ENCODE data around the gene FAM78A.

FAM78A gene

GRCh38 chr9:131309530-131310276 is 33.4 kb upstream of the FAM78A start:
- no peak overlapping the region for H3K4me3 ChIP-seq (ENCODE audit: low read length, poor library complexity, severe bottlenecking)
- TF ChIP-seq EZH2phosphoT487 (IDR thresholded peaks at IDR 0.05; ENCODE audit: borderline replicate concordance), result no peak
- H4K20me1 ChIP-seq (ENCODE audit: insufficient read depth, low read length, poor library complexity, severe bottlenecking), result no peaks in the 10 kb centered on the region
- no peaks in the 10 kb centered on the region for H3K27me3 ChIP-seq (ENCODE audit: insufficient read depth, low read length, poor library complexity, severe bottlenecking)
- no peak overlapping the region for H2AFZ ChIP-seq (ENCODE audit: low read length)
- H3K9ac ChIP-seq (ENCODE audit: low read depth, low read length, poor library complexity, severe bottlenecking), result no peak overlapping the region
- H3K4me2 ChIP-seq (ENCODE audit: low read depth, low read length, poor library complexity, severe bottlenecking), result no peak overlapping the region
- H3K4me1 ChIP-seq (ENCODE audit: insufficient read depth, low read length, poor library complexity, severe bottlenecking), result peaks cover 6% of the 10 kb centered on the region
- H3K9me2 ChIP-seq (replicated peaks; ENCODE audit: low read depth, low read length), result no peaks in the 10 kb centered on the region
- H3K36me3 ChIP-seq (ENCODE audit: insufficient read depth, low read length), result no peaks in the 10 kb centered on the region
- H3K9me3 ChIP-seq (ENCODE audit: insufficient read depth, low read depth, low read length), result no peaks in the 10 kb centered on the region
- H3F3A ChIP-seq (ENCODE audit: low read depth), result no peaks in the 10 kb centered on the region
- no peaks in the 10 kb centered on the region for H3K79me2 ChIP-seq (ENCODE audit: insufficient read depth, low read length)

GRCh38 chr9:131308906-131309529 is 32.7 kb upstream of the FAM78A start:
- no peaks in the 10 kb centered on the region for H4K20me1 ChIP-seq (ENCODE audit: insufficient read depth, low read length, poor library complexity, severe bottlenecking)
- no peaks in the 10 kb centered on the region for H3F3A ChIP-seq (ENCODE audit: low read depth)
- H3K9me3 ChIP-seq (ENCODE audit: insufficient read depth, low read depth, low read length), result no peaks in the 10 kb centered on the region
- no peaks in the 10 kb centered on the region for H3K79me2 ChIP-seq (ENCODE audit: insufficient read depth, low read length)
- no peak overlapping the region for H3K9ac ChIP-seq (ENCODE audit: low read depth, low read length, poor library complexity, severe bottlenecking)
- H2AFZ ChIP-seq (ENCODE audit: low read length), result no peak overlapping the region
- H3K27me3 ChIP-seq (ENCODE audit: insufficient read depth, low read length, poor library complexity, severe bottlenecking), result no peaks in the 10 kb centered on the region
- no peaks in the 10 kb centered on the region for H3K36me3 ChIP-seq (ENCODE audit: insufficient read depth, low read length)
- H3K4me1 ChIP-seq (ENCODE audit: insufficient read depth, low read length, poor library complexity, severe bottlenecking), result peaks cover 6% of the 10 kb centered on the region
- H3K4me3 ChIP-seq (ENCODE audit: low read length, poor library complexity, severe bottlenecking), result no peak overlapping the region
- no peaks in the 10 kb centered on the region for H3K9me2 ChIP-seq (replicated peaks; ENCODE audit: low read depth, low read length)
- H3K4me2 ChIP-seq (ENCODE audit: low read depth, low read length, poor library complexity, severe bottlenecking), result no peak overlapping the region
- TF ChIP-seq EZH2phosphoT487 (IDR thresholded peaks at IDR 0.05; ENCODE audit: borderline replicate concordance) (no peak), CTCF (conservative IDR thresholded peaks at IDR 0.05; ENCODE audit: low read length) (no peak)

- Histone ChIP-seq H3K4me2 (ENCODE audit: low read depth, low read length, poor library complexity, severe bottlenecking) (no peak overlapping the region), H3K4me3 (ENCODE audit: low read length, poor library complexity, severe bottlenecking) (no peak overlapping the region), H3K27me3 (ENCODE audit: insufficient read depth, low read length, poor library complexity, severe bottlenecking) (no peaks in the 10 kb centered on the region), H3K79me2 (ENCODE audit: insufficient read depth, low read length) (no peaks in the 10 kb centered on the region), H3K4me1 (ENCODE audit: insufficient read depth, low read length, poor library complexity, severe bottlenecking) (peaks cover 6% of the 10 kb centered on the region), H4K20me1 (ENCODE audit: insufficient read depth, low read length, poor library complexity, severe bottlenecking) (no peaks in the 10 kb centered on the region), H3K9ac (ENCODE audit: low read depth, low read length, poor library complexity, severe bottlenecking) (no peak overlapping the region), H3K9me2 (replicated peaks; ENCODE audit: low read depth, low read length) (no peaks in the 10 kb centered on the region), H3K9me3 (ENCODE audit: insufficient read depth, low read depth, low read length) (no peaks in the 10 kb centered on the region), H3K36me3 (ENCODE audit: insufficient read depth, low read length) (no peaks in the 10 kb centered on the region), H2AFZ (ENCODE audit: low read length) (no peak overlapping the region), H3F3A (ENCODE audit: low read depth) (no peaks in the 10 kb centered on the region)
- TF ChIP-seq EZH2phosphoT487 (IDR thresholded peaks at IDR 0.05; ENCODE audit: borderline replicate concordance), result no peak
- TF ChIP-seq CTCF (conservative IDR thresholded peaks at IDR 0.05; ENCODE audit: low read length), result no peak
These were observed 32.1 kb upstream of the FAM78A start for GRCh38 chr9:131308452-131308851.
